Liver (tissue), 9 donors: Measurements from ENCODE around the gene CEMP1. TPM values are rescaled to one million over a fixed set of nuclear protein-coding genes. Genes with fewer than 3 reads are reported as not detected.
A peak's percentile ranks its signal among the peaks of the same experiment; 100 is the strongest.

Experiments
- DNase-seq: peaks from one replicate; pipeline ENCODE4 v3.0.0-alpha.2; 2017; ENCODE audit warnings: low spot score
- H3K27ac ChIP-seq, 2 donors: one replicate each; pipeline ENCODE4 v1.7.0; 2013; ENCODE audit warnings: inconsistent platforms in 2 of 2, low read length in 2 of 2, control low read depth in 1 of 2, low read depth in 1 of 2, mild to moderate bottlenecking in 1 of 2
- H3K27me3 ChIP-seq, 4 donors: one replicate each; pipeline versions ENCODE4 v1.6.1 to v1.7.0; 2013; ENCODE audit warnings: low read length in 3 of 4, inconsistent platforms in 1 of 4, mild to moderate bottlenecking in 1 of 4, moderate library complexity in 1 of 4; ENCODE audit not compliant: control insufficient read depth in 4 of 4, insufficient read depth in 4 of 4
- H3K36me3 ChIP-seq, 4 donors: one replicate each; pipeline versions ENCODE4 v1.6.1 to v1.7.0; 2013; ENCODE audit warnings: low read length in 3 of 4, mild to moderate bottlenecking in 3 of 4, low read depth in 1 of 4, moderate library complexity in 1 of 4; ENCODE audit not compliant: control insufficient read depth in 4 of 4, insufficient read depth in 3 of 4
- H3K4me1 ChIP-seq, 4 donors: one replicate each; pipeline versions ENCODE4 v1.6.1 to v1.7.0; 2013; ENCODE audit warnings: low read length in 3 of 4, mild to moderate bottlenecking in 3 of 4, moderate library complexity in 1 of 4; ENCODE audit not compliant: control insufficient read depth in 4 of 4, insufficient read depth in 4 of 4
- H3K4me3 ChIP-seq, 3 donors: one replicate each; pipeline versions ENCODE4 v1.6.1 to v1.7.0; 2013; ENCODE audit warnings: low read length in 3 of 3, control low read depth in 1 of 3, low read depth in 1 of 3, mild to moderate bottlenecking in 1 of 3
- H3K9ac ChIP-seq, 2 donors: one replicate each; pipeline ENCODE4 v1.7.0; 2013; ENCODE audit warnings: low read length in 2 of 2, mild to moderate bottlenecking in 2 of 2, moderate library complexity in 2 of 2, control low read depth in 1 of 2, low read depth in 1 of 2
- H3K9me3 ChIP-seq, 4 donors: one replicate each; pipeline versions ENCODE4 v1.6.1 to v1.7.0; 2013; ENCODE audit warnings: low read length in 3 of 4; ENCODE audit not compliant: control insufficient read depth in 4 of 4
- ATF3 ChIP-seq: IDR thresholded peaks from 2 replicates; pipeline ENCODE4 v1.6.1; 2016; ENCODE audit warnings: antibody characterized with exemption
- EGR1 ChIP-seq, 2 donors: IDR thresholded peaks; 2 replicates each; pipeline ENCODE4 v1.6.1; 2016 to 2018; ENCODE audit warnings: antibody characterized with exemption in 2 of 2, low read depth in 2 of 2
- FOXA1 ChIP-seq: IDR thresholded peaks from 2 replicates; pipeline ENCODE4 v1.6.1; 2016; ENCODE audit warnings: antibody characterized with exemption
- FOXA2 ChIP-seq: IDR thresholded peaks from 2 replicates; pipeline ENCODE4 v1.6.1; 2016; ENCODE audit warnings: antibody characterized with exemption
- HNF4A ChIP-seq, 2 donors: conservative IDR thresholded peaks; 2 replicates each; pipeline ENCODE4 v1.6.1; 2016; ENCODE audit warnings: antibody characterized with exemption in 2 of 2, mild to moderate bottlenecking in 2 of 2
- NR2F2 ChIP-seq: IDR thresholded peaks from 2 replicates; pipeline ENCODE4 v1.6.1; 2016; ENCODE audit warnings: antibody characterized with exemption
- REST ChIP-seq: IDR thresholded peaks from 2 replicates; pipeline ENCODE4 v1.6.1; 2016; ENCODE audit warnings: antibody characterized with exemption, mild to moderate bottlenecking
- RXRA ChIP-seq, 2 donors: IDR thresholded peaks; 2 replicates each; pipeline ENCODE4 v1.6.1; 2017 to 2018; ENCODE audit warnings: antibody characterized with exemption in 2 of 2, mild to moderate bottlenecking in 1 of 2
- SP1 ChIP-seq: IDR thresholded peaks from 2 replicates; pipeline ENCODE4 v1.6.1; 2018; ENCODE audit warnings: antibody characterized with exemption, mild to moderate bottlenecking
- YY1 ChIP-seq: IDR thresholded peaks from 2 replicates; pipeline ENCODE4 v1.6.1; 2016; ENCODE audit warnings: antibody characterized with exemption, mild to moderate bottlenecking
- ZBTB33 ChIP-seq: IDR thresholded peaks from 2 replicates; pipeline ENCODE4 v1.6.1; 2016; ENCODE audit warnings: antibody characterized with exemption
- WGBS: extraction: QIAGEN DNeasy Blood & Tissue Kit; methylation state at CpG from one replicate; pipeline ENCODE4 v1.1.7; 2013; 5-methylcytosine and 5-hydroxymethylcytosine counted together
- polyA plus RNA-seq, 2 donors: library from polyadenylated mRNA; stranded (reverse) in 1 of 2; unstranded in 1 of 2; fragments of 200-250 nt in 1 of 2; fragments of >200 nt in 1 of 2; fragmentation: Nextera tagmentation in 1 of 2; extraction: Ambion mirVana in 1 of 2; gene quantifications; one replicate each; pipeline versions ENCODE4 v1.2.1 to v1.2.3, GENCODE V29; 2013 to 2015
- total RNA-seq, 2 donors: library from RNA; depleted of rRNA; stranded (reverse); fragments of >200 nt; gene quantifications; one replicate each; pipeline ENCODE4 v1.2.3, GENCODE V29; 2014
- donor health status: healthy.
- donor health status: healthy.
- donor health status: healthy.
- donor health status: healthy.
- donor health status: healthy.

CEMP1 gene
- total and polyA plus RNA-seq, 4 donors, result 0.06 to 1.6 (median 0.20) TPM

GRCh38 chr16:2520784-2521531 lies 10.2 kb downstream of the CEMP1 start:
- Histone ChIP-seq H3K9ac (peak overlapping the region in 1 of 2 donors; percentile 7), H3K4me3 (peak overlapping the region; percentile 51 to 67 (median 61)), H3K9me3 (no peaks in the 10 kb centered on the region), H3K27me3 (no peaks in the 10 kb centered on the region), H3K27ac (no peak overlapping the region), H3K36me3 (peaks cover 0 to 2% (median 2%) of the 10 kb centered on the region in 4 donors), H3K4me1 (peaks cover 32 to 76% (median 69%) of the 10 kb centered on the region in 4 donors)
- 14% methylated on average over 41 of the region's 41 CpGs for WGBS
- TF ChIP-seq ZBTB33, result no peak
- no peak for TF ChIP-seq REST
- TF ChIP-seq FOXA1, result no peak
- TF ChIP-seq ATF3, result no peak
- no peak for TF ChIP-seq EGR1 (IDR thresholded peaks at IDR 0.05; ENCODE audit: low read depth in 2 of 2)
- DNase-seq, result no peak

GRCh38 chr16:2520097-2520783 lies 11.0 kb downstream of the CEMP1 start, which contains the start of gene AMDHD2:
Gene AMDHD2, plus strand, starts transcription at chr16:2520371. Its CDS starts 88 bp downstream, at chr16:2520459.
- peak; percentile 94 for DNase-seq
- TF ChIP-seq FOXA2 (no peak), SP1 (no peak), HNF4A (conservative IDR thresholded peaks at IDR 0.05) (no peak), RXRA (IDR thresholded peaks at IDR 0.05) (no peak), NR2F2 (no peak), YY1 (peak; percentile 18)
- peak within 1 kb of the TSS; percentile 28 to 56 for H3K27ac ChIP-seq
- H3K4me3 ChIP-seq, result peak within 1 kb of the TSS; percentile 61 to 67 (median 63)
- H3K9ac ChIP-seq, result peak within 1 kb of the TSS in 1 of 2 donors; percentile 7
- peaks cover 33 to 81% (median 75%) of the 10 kb centered on the region in 4 donors for H3K4me1 ChIP-seq
- WGBS, result under 1% methylated on average over 83 of the region's 83 CpGs
- H3K27me3 ChIP-seq, result no peaks in the 10 kb centered on the region
- H3K36me3 ChIP-seq, result peaks cover 0 to 2% (median 2%) of the 10 kb centered on the region in 4 donors
- H3K9me3 ChIP-seq, result no peaks in the 10 kb centered on the region
